ENCODE results near the gene RABIF. TPM values are rescaled to one million over a fixed set of nuclear protein-coding genes. Genes with fewer than 3 reads are reported as not detected.
"Not testable (repeated sequence)": the region's sequence is repeated elsewhere in the genome, so short reads cannot be mapped to it uniquely, and the experiment has no call there.

The RABIF gene
- total RNA-seq, 2 donors from 2014 or later: 5.7 to 6.2 TPM

DNA sequence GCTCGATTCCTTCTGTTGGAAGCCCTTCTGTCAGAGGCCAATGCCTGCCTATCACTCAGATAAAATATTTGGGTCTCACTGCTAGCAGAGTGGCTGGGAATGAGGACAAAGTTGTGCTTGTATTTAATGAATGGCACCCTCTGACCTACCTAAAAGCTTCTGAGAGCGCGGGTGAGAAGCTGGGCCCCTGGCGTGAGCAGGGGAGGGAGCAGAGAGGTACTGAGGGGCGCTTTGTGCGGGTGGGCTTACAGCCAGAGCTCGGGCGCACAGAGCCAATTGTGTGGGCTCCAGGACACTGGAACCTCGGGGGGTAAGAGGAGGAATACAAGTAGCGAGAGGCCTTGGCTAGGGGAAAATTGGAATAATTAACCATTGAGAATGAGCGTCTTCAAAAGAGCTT, 45.9 kb downstream of the RABIF start:
- no peak for DNase-seq
- intact Hi-C loops (cut with DNase I): no loop called here
- ATAC-seq: no peak

DNA sequence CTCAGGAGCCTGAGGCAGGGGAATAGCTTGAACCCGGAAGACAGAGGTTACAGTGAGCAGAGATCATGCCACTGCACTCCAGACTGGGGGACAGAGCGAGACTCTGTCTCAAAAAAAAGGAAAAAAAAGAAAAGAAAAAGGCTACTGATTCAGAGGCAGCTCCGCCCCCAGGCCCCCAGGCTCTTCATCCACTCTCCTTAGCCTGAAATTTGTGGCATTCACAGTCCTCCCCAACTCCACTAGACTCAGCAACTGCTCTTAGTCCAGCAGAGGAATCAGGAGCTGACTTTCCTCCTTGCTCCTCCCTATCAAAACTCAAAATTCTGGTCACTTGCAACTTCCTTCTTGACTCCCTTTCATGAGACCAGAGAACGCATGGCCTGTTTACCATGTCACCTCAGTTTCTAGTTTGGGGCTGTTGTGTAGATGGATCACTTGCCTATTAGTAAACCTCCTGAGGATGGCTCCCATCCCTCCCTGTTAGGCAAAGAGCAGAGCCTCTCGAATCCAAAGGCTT, 51.1 kb downstream of the RABIF start:
- DNase-seq (no peak), ATAC-seq (no peak)
- intact Hi-C loops (cut with DNase I): no loop called here

DNA sequence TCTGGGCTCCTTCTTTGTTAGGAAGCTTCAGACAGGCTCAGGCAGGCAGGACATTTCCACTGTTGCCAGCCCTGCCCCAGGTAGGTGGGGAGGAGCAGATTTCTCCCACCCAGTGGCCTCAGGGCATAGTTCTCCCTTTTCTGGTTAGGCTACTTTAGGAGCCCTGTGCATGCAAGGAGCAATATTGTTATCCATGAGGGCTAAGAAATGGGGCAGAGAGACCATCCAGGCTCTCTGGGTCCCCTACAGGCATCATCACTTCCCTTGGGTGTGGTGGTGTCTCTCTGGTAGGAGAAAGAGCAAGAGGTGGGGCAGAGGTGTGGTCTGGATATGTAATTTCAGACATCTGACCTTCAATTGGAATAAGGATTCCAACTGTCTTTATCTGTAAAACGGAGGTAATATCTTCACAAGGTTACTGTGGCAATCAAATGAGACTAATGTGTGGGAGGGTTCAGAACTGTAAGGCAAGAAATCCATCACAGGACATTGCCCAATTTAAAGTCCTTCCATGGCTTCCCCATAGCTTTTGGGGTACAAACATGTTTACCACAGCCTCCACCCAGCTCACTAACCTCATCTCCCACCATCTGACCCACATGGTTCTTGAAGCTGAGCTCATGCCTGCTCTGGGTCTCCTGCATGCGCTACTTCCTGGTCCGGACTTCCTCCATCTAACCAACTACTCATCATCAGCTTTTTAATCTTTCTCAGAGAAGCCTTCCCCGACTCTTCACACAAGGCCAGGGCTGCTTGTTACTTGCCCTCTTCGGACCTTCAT, 52.1 kb downstream of the RABIF start:
- DNase-seq: no peak
- intact Hi-C loops (cut with DNase I): no loop called here
- ATAC-seq: no peak

DNA sequence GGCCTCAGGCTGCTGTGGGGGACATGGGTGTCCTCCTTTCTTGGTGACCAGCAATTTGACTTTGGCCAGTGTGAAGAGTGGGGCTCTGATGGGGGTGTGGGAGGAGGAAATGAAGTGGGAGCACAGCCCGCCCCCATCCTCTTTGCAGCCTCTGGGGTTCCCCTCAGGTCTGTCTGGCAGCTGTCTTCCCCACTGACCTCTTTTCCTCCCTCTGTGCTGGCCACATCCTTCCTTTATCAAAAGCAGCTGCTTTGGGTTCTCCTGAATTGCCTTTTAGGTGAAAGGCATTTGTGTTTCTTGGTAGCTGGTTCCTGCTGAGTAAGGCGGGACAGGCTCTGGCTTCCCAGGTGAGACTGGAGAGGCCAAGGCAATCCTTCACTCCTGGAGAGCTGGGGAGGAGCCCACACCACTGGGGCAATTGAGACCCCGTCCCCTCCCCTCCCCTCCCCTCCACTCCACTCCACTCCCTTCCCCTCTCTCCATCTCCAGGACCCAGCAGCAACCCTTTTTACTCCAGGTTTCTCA, 53.3 kb downstream of the RABIF start:
- ATAC-seq (no peak), DNase-seq (no peak)
- intact Hi-C loops (cut with DNase I): no loop called here

DNA sequence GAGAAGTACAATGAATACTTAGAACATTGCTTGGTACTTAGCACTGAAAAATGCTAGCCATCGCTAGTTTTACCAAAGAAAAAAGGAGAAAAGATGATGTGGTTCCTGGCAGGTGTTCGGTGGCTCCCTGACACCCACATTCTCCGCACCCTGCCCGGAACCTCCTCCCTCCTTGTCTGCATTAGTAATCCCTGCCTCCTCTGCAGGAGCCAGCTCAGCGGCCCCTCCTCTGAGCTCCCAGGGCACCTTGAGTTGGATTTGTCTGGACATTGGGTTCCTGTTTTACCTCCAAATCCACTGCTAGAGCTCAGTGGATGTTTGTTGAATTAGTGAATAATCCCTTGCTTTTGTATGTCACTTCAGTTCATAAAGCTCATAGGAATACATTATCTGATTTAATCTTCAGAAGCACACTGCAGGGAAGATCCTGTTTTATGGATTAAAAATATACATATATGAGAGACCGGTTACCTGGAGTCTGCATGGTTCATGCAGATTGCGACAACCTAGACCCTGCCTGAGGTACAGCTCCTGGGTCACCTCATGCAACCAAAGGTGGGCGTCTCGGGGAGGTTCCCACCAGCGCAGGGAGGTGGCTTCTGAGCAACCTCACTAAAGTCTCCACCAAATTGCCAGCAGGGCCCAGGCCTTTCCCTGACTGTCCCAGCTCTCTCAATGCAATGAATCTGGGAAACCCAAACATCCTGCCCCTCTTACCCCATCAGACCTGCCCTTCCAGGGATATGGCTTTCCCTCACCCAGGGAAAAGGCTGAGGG, 54.0 kb downstream of the RABIF start:
- ATAC-seq (peak in 1 of 2 donors; percentile 65), DNase-seq (no peak)
- intact Hi-C loops (cut with DNase I): no loop called here

DNA sequence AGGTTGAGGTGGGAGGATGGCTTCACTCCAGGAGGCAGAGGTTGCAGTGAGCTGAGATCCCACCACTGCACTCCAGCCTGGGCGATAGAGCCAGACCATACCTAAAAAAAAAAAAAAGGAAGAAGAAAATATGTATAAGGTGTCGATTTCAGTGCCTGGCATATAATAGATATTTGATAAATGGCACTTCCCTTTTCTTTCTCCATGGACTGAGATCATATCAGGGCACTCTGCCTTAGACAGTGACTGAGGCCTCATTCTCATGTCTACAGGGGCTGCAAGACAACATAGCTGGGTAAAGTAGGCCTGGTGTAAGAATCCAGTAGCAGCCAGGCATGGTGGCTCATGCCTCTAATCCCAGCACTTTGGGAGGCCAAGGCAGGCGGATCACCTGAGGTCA, 57.0 kb downstream of the RABIF start:
- intact Hi-C loops (cut with DNase I): no loop called here
- DNase-seq (no peak), ATAC-seq (no peak)

DNA sequence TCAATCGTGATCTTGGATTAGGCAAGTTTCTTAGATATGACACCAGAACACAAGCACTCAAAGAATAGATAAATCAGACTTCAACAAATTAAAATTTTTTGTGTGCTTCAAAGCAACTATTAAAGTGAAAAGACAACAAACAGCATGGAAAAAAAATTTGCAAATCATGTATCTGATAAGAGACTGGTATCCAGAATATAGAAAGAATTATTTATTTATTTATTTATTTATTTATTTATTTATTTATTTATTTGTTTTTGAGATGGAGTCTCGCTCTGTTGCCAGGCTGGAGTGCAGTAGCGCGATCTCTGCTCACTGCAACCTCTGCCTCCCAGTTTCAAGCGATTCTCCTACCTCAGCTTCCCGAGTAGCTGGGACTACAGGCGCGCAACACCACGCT, 59.7 kb downstream of the RABIF start:
- ATAC-seq; DNase-seq; intact Hi-C loops (cut with DNase I): not testable (repeated sequence)

Other genes starting within 250 kb of the RABIF start
- not detected for gene SYT2, start 178.7 kb downstream of the RABIF start, total RNA-seq
- gene KDM5B, start 80.7 kb downstream of the RABIF start, total RNA-seq: 10 to 100 TPM; 16.6 to 18.0 TPM
- gene PCAT6, start 78.2 kb downstream of the RABIF start, total RNA-seq: 1 to 10 TPM; 1.2 to 1.7 TPM
- 10 to 100 TPM; 18.0 to 20.1 TPM for gene KLHL12, start 38.1 kb upstream of the RABIF start, total RNA-seq
- 10 to 100 TPM; 82.3 to 98.4 TPM for gene ADIPOR1, start 69.2 kb upstream of the RABIF start, total RNA-seq
- 100 to 1,000 TPM in 1 of 2 donors, 10 to 100 TPM in 1; 69.9 to 100 TPM for gene CYB5R1, start 78.1 kb upstream of the RABIF start, total RNA-seq
- 10 to 100 TPM; 25.1 to 31.8 TPM for gene TMEM183A, start 118.2 kb upstream of the RABIF start, total RNA-seq
- gene PPFIA4, start 137.3 kb upstream of the RABIF start, total RNA-seq: 10 to 100 TPM; 16.0 to 16.3 TPM
- gene MYOG, start 196.9 kb upstream of the RABIF start, total RNA-seq: not detected
- gene ADORA1, start 238.6 kb upstream of the RABIF start, total RNA-seq: 10 to 100 TPM; 19.9 to 27.9 TPM

Measured in left cardiac atrium (tissue), 4 donors.